ENCODE results near the gene XKR3.

DNA sequence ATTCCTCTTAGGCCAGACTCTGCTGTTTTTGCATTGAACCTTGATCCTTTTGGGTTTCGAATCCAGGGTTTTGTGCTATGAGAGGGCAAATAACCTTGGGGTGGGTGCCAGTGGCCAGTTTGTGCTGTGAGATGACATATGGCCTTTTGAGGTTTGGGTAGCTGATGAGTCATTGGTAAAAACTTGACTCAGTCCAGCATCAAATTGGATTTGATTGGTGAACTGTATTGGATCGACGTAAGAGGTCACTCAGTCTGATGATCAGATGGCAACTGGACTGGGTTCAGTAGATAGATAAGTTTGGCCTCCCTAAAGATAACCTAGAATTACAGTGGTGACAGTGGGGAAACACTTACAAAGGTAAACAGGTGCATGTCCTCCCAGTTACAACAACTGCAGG lies 41.0 kb upstream of the XKR3 start:
- TF ChIP-seq, protein P1, sequence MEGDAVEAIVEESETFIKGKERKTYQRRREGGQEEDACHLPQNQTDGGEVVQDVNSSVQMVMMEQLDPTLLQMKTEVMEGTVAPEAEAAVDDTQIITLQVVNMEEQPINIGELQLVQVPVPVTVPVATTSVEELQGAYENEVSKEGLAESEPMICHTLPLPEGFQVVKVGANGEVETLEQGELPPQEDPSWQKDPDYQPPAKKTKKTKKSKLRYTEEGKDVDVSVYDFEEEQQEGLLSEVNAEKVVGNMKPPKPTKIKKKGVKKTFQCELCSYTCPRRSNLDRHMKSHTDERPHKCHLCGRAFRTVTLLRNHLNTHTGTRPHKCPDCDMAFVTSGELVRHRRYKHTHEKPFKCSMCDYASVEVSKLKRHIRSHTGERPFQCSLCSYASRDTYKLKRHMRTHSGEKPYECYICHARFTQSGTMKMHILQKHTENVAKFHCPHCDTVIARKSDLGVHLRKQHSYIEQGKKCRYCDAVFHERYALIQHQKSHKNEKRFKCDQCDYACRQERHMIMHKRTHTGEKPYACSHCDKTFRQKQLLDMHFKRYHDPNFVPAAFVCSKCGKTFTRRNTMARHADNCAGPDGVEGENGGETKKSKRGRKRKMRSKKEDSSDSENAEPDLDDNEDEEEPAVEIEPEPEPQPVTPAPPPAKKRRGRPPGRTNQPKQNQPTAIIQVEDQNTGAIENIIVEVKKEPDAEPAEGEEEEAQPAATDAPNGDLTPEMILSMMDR (IDR thresholded peaks at IDR 0.05) = no peak
- TF ChIP-seq POLR2AphosphoS5 (IDR thresholded peaks at IDR 0.05) = no peak
- no peak for TF ChIP-seq POLR2A (IDR thresholded peaks at IDR 0.05)

All from breast epithelium (tissue), 3 donors.